Measurements from ENCODE around the gene NPTX2.

NPTX2 gene

GRCh38 chr7:98618786-98619185 is 1.7 kb downstream of the NPTX2 start:
- no peak for FAIRE-seq

GRCh38 chr7:98619450-98620321 is 2.6 kb downstream of the NPTX2 start:
- no peak for FAIRE-seq

GRCh38 chr7:98621573-98622482 is 4.7 kb downstream of the NPTX2 start:
- no peak for FAIRE-seq

GRCh38 chr7:98622926-98623325 is 5.8 kb downstream of the NPTX2 start:
- no peak for FAIRE-seq

GRCh38 chr7:98624846-98625420 is 7.8 kb downstream of the NPTX2 start:
- no peak for FAIRE-seq

GRCh38 chr7:98626460-98627412 is 9.7 kb downstream of the NPTX2 start:
- no peak for FAIRE-seq

GRCh38 chr7:98627413-98627790 is 10.3 kb downstream of the NPTX2 start:
- no peak for FAIRE-seq

- no peak for FAIRE-seq
These were observed 11.3 kb downstream of the NPTX2 start for GRCh38 chr7:98628418-98628817.

- no peak for FAIRE-seq
These were observed 11.9 kb downstream of the NPTX2 start for GRCh38 chr7:98629001-98629431.

- FAIRE-seq, result no peak
These were observed 13.1 kb downstream of the NPTX2 start for GRCh38 chr7:98630149-98630548.

GRCh38 chr7:98630770-98631169 is 13.7 kb downstream of the NPTX2 start:
- no peak for FAIRE-seq

- no peak for FAIRE-seq
These were observed 21.8 kb downstream of the NPTX2 start for GRCh38 chr7:98638853-98639252.

- no peak for FAIRE-seq
These were observed 23.3 kb downstream of the NPTX2 start for GRCh38 chr7:98640375-98640774.

GRCh38 chr7:98641646-98642500 is 24.8 kb downstream of the NPTX2 start:
- FAIRE-seq, result no peak

- FAIRE-seq, result no peak
These were observed 26.3 kb downstream of the NPTX2 start for GRCh38 chr7:98643236-98643985.

GRCh38 chr7:98646465-98646864 is 29.4 kb downstream of the NPTX2 start:
- no peak for FAIRE-seq

- no peak for FAIRE-seq
These were observed 30.2 kb downstream of the NPTX2 start for GRCh38 chr7:98647326-98647725.

GRCh38 chr7:98651760-98652159 is 34.7 kb downstream of the NPTX2 start:
- FAIRE-seq, result no peak

- FAIRE-seq, result no peak
These were observed 36.7 kb downstream of the NPTX2 start for GRCh38 chr7:98653601-98654310.

Data from colon (tissue), 2 donors.